OCI-LY3 (cell line): ENCODE measurements around the gene THEM4.

Source experiments
- H2AFZ ChIP-seq: fragments of 200-600, 300-600 bp; shearing (Covaris generic); 2 replicates; pipeline ENCODE4 v1.6.0; 2014; ENCODE audit warnings: antibody characterized with exemption, low read depth, low read length
- H3K27ac ChIP-seq: fragments of 200-600, 300-600 bp; sonication (generic); 2 replicates; pipeline ENCODE4 v1.5.1; 2014; ENCODE audit warnings: mild to moderate bottlenecking, low read length, moderate library complexity, mixed read lengths
- H3K27me3 ChIP-seq: fragments of 200-600, 300-600 bp; sonication (generic); 2 replicates; pipeline ENCODE4 v1.6.1; 2014; ENCODE audit warnings: low read depth, low read length, mixed read lengths
- H3K36me3 ChIP-seq: fragments of 200-600, 300-600 bp; sonication (generic); replicated peaks from 2 replicates; pipeline ENCODE3; 2014; ENCODE audit warnings: low read depth, low read length, mixed read lengths
- H3K4me1 ChIP-seq: fragments of 300-600, 200-600 bp; sonication (generic); 2 replicates; pipeline ENCODE4 v1.6.1; 2014; ENCODE audit warnings: low read length, mixed read lengths
- H3K4me2 ChIP-seq: fragments of 200-600, 300-600 bp; sonication (generic); 2 replicates; pipeline ENCODE4 v1.6.1; 2014; ENCODE audit warnings: low read length, mixed read lengths
- H3K4me3 ChIP-seq: fragments of 300-600, 200-600 bp; sonication (generic); 2 replicates; pipeline ENCODE4 v1.5.1; 2014; ENCODE audit warnings: antibody characterized with exemption, mild to moderate bottlenecking, low read length, moderate library complexity
- H3K79me2 ChIP-seq: fragments of 300-600, 200-600 bp; shearing (Covaris generic); 2 replicates; pipeline ENCODE4 v1.6.1; 2014; ENCODE audit warnings: mild to moderate bottlenecking, low read length, mixed read lengths
- H3K9ac ChIP-seq: fragments of 300-600, 200-600 bp; shearing (Covaris generic); 2 replicates; pipeline ENCODE4 v1.6.0; 2014; ENCODE audit warnings: mild to moderate bottlenecking, low read length, moderate library complexity
- H3K9me3 ChIP-seq: fragments of 200-600, 300-600 bp; shearing (Covaris generic); 2 replicates; pipeline ENCODE4 v1.6.1; 2014; ENCODE audit warnings: low read length, mixed read lengths; ENCODE audit not compliant: insufficient read depth
- H4K20me1 ChIP-seq: fragments of 200-600, 300-600 bp; sonication (generic); 2 replicates; pipeline ENCODE4 v1.6.1; 2016; ENCODE audit warnings: low read length, mixed read lengths; ENCODE audit not compliant: insufficient read depth
- EZH2phosphoT487 ChIP-seq: fragments of 200-600 bp; shearing (Covaris generic); IDR thresholded peaks from 2 replicates; pipeline ENCODE4 v1.6.1; 2018; ENCODE audit warnings: antibody characterized with exemption, mixed run types, low read depth
- TF ChIP-seq, protein P1 (sequence below): fragments of 200-600, 300-600 bp; sonication (generic); IDR thresholded peaks from 2 replicates; pipeline ENCODE4 v1.5.1; 2014; ENCODE audit warnings: antibody characterized with exemption, low read length, low read depth

THEM4 gene

DNA sequence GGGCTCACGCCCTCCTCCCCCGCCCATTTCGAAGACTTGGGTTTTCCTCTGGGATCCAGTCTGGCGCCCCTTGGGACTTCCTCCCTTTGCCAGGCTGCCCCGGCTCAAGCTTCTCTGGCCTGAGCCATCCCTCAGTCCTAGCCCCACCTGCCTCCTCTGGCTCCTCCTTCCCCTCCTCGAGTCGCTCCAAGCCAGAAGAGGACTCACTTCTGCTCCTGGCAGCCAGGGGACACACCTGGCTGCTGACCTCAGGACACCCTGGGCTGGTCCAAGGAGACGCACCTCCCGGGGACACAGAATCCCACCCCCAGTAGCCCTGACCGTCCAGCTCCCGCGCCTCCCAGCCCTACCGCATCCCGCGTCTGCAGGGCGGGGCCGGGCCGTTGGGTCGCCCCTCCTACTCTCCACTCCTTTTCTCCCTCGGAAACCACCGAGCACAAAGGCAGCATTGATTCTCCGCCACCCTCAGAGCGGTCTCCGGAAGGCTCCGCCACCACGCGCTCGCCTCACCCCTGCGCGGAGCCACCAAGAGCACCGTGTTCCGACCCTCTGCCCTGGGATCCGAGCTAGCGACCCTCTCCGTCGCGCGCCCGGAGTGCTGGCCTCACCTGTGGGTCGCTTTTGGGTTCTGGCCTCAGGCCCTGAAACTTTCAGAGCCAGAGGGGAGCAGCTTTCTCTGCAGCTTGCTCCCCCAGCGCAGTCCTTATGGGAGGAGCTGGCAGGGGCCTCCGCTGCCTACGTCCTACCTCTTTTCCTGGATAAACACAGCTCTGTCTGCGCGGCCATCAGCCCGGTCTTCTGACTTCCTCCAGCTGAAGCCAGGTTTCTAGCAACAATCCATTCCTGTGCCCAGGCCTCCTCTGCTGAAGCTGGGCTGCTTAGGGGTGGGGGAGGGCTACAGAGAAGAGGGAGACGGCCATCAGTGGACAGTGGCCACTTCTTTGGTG lies 69.6 kb downstream of the THEM4 start, which contains the start of gene C2CD4D:
Gene C2CD4D (minus strand): TSS at position 364 of the 947 bp plus-strand sequence. CDS start 831 bp downstream, outside the sequence.
- no peaks in the 10 kb centered on the region for H4K20me1 ChIP-seq
- H3K27ac ChIP-seq, result no peak within 1 kb of the TSS
- no peak within 1 kb of the TSS for H3K4me2 ChIP-seq
- H3K4me1 ChIP-seq, result peaks cover 11% of the 10 kb centered on the region
- H3K36me3 ChIP-seq, result no peaks in the 10 kb centered on the region
- H2AFZ ChIP-seq, result no peak within 1 kb of the TSS
- no peak within 1 kb of the TSS for H3K4me3 ChIP-seq
- no peaks in the 10 kb centered on the region for H3K27me3 ChIP-seq
- H3K9ac ChIP-seq, result no peak within 1 kb of the TSS
- no peaks in the 10 kb centered on the region for H3K79me2 ChIP-seq
- no peaks in the 10 kb centered on the region for H3K9me3 ChIP-seq
- TF ChIP-seq, protein P1, sequence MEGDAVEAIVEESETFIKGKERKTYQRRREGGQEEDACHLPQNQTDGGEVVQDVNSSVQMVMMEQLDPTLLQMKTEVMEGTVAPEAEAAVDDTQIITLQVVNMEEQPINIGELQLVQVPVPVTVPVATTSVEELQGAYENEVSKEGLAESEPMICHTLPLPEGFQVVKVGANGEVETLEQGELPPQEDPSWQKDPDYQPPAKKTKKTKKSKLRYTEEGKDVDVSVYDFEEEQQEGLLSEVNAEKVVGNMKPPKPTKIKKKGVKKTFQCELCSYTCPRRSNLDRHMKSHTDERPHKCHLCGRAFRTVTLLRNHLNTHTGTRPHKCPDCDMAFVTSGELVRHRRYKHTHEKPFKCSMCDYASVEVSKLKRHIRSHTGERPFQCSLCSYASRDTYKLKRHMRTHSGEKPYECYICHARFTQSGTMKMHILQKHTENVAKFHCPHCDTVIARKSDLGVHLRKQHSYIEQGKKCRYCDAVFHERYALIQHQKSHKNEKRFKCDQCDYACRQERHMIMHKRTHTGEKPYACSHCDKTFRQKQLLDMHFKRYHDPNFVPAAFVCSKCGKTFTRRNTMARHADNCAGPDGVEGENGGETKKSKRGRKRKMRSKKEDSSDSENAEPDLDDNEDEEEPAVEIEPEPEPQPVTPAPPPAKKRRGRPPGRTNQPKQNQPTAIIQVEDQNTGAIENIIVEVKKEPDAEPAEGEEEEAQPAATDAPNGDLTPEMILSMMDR, result no peak
- TF ChIP-seq EZH2phosphoT487, result no peak

DNA sequence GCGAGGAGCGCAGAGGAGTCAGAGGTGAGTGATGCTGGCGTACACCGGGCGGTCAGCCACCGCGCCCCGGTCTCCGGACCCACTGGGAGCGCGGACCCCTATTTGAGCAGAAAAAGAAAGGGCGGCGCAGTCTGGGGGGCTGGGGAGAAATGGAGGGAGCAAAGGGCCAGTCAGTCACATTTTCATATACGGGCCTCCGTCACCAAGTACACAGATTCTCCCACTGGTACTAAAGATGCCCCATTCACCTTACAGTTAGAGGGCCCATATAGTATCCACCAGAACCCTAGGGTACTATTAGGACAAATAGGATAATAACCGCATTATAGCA lies 70.3 kb downstream of the THEM4 start:
- TF ChIP-seq, protein P1, result no peak
- no peak for TF ChIP-seq EZH2phosphoT487

DNA sequence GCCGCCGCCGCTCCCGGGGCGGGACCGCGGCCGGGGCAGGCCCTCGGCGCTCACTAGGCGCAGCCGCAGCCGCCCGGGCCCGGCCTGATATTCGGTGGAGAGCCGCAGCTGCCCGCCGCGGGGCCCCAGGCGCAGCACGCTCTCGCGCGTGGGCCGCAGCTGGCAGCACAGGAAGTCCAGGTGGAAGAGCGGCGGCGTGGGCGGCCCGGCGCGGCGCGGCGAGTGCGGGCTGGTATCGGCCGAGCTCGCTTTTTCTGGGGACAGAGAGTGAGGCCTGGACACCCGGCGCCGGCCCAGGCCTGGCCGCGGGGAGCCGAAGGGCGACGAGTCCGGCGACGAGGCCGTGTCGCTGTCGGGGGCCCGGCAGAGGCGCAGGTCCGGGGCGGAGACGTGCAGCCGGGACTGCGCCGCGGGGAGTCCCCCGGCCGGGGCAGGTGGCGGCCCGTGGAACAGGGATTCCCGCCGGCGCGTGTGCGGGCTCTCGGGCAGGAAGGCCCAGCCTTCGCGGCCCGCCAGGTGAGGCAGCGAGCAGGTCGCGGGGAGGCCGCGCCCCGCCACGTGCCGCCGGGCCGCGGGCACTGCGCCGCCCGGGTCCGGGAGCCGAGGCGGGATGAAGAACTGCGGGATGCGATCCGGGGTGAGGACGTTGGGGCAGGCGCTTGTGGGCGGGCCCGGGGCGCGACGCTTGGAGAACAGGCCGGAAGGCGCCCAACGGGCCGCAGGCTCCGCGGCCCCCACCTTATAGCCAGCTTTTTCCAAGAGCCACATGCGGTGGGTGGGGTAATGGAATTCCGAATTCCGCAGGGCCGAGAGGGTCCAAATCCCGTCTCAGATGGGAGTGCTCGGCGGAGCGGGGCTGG lies 70.9 kb downstream of the THEM4 start:
- Histone ChIP-seq H3K79me2 (no peaks in the 10 kb centered on the region), H4K20me1 (no peaks in the 10 kb centered on the region), H3K4me2 (peak overlapping the region; percentile 46), H3K27me3 (no peaks in the 10 kb centered on the region), H3K27ac (no peak overlapping the region), H3K4me1 (peaks cover 10% of the 10 kb centered on the region), H3K4me3 (peak overlapping the region; percentile 64), H2AFZ (no peak overlapping the region), H3K9ac (no peak overlapping the region), H3K36me3 (no peaks in the 10 kb centered on the region), H3K9me3 (no peaks in the 10 kb centered on the region)
- TF ChIP-seq, protein P1, result no peak
- no peak for TF ChIP-seq EZH2phosphoT487

More for the DNA sequence above, 70.3 kb downstream of the THEM4 start:
- Histone ChIP-seq H3K9ac (no peak overlapping the region), H2AFZ (no peak overlapping the region), H3K36me3 (no peaks in the 10 kb centered on the region), H3K27ac (no peak overlapping the region), H3K9me3 (no peaks in the 10 kb centered on the region), H3K79me2 (no peaks in the 10 kb centered on the region), H3K4me2 (no peak overlapping the region), H3K4me3 (no peak overlapping the region), H4K20me1 (no peaks in the 10 kb centered on the region), H3K4me1 (peaks cover 11% of the 10 kb centered on the region), H3K27me3 (no peaks in the 10 kb centered on the region)

DNA sequence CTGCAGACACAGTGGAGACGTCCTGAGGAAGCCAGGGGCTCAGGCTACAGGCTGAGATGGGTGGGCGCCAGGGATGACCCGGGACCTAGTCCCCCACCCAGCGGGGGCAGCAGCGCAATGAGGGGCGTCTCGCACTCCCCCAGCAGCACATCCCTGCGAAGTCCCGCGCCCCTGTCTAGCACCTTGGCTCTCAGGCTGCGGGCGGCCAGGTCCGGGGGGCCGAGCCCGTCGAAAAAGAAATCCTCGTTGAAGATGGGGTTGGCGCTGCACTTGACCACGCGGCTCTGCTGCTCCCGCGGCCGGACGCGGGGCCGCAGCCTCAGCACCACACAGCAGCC lies 71.5 kb downstream of the THEM4 start:
- peaks cover 7% of the 10 kb centered on the region for H3K4me1 ChIP-seq
- TF ChIP-seq, protein P1, result no peak
- no peak for TF ChIP-seq EZH2phosphoT487
- H3K9me3 ChIP-seq, result no peaks in the 10 kb centered on the region
- H4K20me1 ChIP-seq, result no peaks in the 10 kb centered on the region
- no peak overlapping the region for H3K9ac ChIP-seq
- H2AFZ ChIP-seq, result no peak overlapping the region
- peak overlapping the region; percentile 46 for H3K4me2 ChIP-seq
- no peak overlapping the region for H3K27ac ChIP-seq
- H3K36me3 ChIP-seq, result no peaks in the 10 kb centered on the region
- H3K4me3 ChIP-seq, result peak overlapping the region; percentile 64
- H3K79me2 ChIP-seq, result no peaks in the 10 kb centered on the region
- H3K27me3 ChIP-seq, result no peaks in the 10 kb centered on the region
